Subcutaneous adipose tissue (tissue), 4 donors: Measurements from ENCODE around the gene GSTK1. TPM values are rescaled to one million over a fixed set of nuclear protein-coding genes. Genes with fewer than 3 reads are reported as not detected.

Source experiments
- total RNA-seq, 4 donors: library from RNA; depleted of rRNA; stranded (reverse); fragments of >200 nt; gene quantifications; one replicate each; pipeline ENCODE4 v1.1.0, GENCODE V29; 2016
- TF ChIP-seq, protein P1 (sequence below): fragments of 450-650 bp; IDR thresholded peaks from one replicate; pipeline ENCODE4 v1.5.1; 2016; ENCODE audit warnings: low read depth, mild to moderate bottlenecking, control low read depth, antibody characterized with exemption, moderate library complexity

Gene GSTK1
- total RNA-seq, 4 donors from 2014 or later = 179 to 264 (median 208) TPM

DNA sequence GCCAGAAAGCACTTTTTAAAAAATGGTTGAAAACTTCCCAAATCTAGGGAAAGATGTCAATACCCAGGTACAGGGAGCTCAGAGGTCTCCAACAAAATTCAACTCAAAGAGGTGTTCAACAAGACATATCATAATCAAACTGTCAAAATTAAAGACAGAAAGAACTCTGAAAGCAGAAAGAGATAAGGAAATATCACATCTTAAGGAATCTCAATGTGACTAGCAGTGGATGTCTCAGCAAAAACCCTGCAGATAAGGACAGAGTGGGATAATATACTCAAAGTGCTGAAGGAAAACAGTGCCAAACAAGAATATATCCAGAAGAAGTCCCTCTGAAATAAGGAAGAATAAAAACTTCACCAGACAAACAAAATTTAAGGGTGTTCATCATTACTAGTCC lies 13.0 kb upstream of the GSTK1 start:
- TF ChIP-seq, protein P1, sequence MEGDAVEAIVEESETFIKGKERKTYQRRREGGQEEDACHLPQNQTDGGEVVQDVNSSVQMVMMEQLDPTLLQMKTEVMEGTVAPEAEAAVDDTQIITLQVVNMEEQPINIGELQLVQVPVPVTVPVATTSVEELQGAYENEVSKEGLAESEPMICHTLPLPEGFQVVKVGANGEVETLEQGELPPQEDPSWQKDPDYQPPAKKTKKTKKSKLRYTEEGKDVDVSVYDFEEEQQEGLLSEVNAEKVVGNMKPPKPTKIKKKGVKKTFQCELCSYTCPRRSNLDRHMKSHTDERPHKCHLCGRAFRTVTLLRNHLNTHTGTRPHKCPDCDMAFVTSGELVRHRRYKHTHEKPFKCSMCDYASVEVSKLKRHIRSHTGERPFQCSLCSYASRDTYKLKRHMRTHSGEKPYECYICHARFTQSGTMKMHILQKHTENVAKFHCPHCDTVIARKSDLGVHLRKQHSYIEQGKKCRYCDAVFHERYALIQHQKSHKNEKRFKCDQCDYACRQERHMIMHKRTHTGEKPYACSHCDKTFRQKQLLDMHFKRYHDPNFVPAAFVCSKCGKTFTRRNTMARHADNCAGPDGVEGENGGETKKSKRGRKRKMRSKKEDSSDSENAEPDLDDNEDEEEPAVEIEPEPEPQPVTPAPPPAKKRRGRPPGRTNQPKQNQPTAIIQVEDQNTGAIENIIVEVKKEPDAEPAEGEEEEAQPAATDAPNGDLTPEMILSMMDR = no peak

DNA sequence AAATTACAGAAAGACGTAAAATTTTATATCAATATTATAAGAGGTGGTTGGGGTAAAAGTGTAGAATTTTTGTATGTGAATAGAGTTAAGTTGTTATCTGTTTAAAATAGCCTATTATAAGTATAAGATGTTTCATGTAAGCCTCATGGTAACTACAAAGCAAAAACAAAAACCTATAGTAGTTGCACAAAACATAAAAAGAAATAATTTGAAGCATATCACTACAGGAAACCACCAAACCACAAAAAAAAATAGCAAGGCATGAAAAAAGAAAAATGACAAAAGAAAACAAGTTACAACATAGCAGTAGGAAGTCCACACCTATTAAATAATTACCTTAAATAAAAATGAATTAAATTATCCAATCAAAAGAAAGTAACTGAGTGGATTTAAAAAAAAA lies 12.4 kb upstream of the GSTK1 start:
- TF ChIP-seq, protein P1 = no peak

DNA sequence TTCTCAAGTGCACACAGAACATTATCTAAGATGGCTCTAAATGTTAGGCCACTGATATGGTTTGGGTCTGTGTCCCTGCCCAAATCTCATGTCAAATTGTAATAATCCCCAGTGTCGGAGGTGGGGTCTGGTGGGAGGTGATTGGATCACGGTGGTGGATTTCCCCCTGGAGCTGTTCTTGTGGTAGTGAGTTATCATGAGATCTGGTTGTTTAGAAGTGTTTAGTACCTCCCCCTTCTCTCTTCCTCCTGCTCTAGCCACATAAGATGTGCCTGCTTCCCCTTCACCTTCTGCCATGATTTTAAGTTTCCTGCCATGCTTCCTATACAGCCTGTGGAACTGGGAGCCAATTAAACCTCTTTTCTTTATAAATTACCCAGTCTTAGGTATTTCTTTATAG lies 11.2 kb upstream of the GSTK1 start:
- TF ChIP-seq, protein P1 = no peak

DNA sequence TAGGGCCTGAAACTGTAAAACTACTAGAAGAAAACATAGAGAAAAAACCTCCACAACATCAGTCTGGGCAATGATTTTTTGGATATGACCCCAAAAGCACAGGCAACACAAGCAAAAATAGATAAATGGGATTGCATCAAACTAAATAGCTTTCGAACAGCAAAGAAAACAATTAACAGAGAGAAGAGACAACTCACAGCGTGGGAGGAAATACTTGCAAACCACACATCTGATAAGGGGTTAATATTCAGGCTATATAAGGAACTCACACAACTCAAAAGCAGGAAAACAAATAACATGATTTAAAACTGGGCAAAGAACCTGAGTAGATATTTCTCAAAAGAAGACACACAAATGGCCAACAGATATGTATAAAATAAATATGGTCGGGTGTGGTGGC lies 7.7 kb upstream of the GSTK1 start:
- TF ChIP-seq, protein P1 = no peak

DNA sequence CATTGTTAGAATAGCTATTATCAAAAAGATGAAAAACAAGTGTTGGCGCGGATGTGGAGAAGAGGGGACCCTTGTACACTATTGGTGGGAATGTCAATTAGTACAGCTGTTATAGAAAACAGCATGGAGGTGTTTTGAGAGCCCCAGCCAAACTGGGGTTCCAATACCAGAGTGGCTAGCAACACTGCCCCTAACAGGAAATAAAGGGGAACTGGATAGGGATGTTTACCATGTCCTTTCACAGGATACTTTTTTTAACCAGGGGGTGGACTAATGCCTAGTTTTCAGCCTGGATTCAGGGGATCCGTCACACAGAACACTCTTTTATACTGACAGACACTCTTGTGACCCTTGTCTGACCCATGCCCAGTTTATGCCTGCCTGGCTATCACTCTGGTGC lies 6.9 kb upstream of the GSTK1 start:
- TF ChIP-seq, protein P1 = no peak

DNA sequence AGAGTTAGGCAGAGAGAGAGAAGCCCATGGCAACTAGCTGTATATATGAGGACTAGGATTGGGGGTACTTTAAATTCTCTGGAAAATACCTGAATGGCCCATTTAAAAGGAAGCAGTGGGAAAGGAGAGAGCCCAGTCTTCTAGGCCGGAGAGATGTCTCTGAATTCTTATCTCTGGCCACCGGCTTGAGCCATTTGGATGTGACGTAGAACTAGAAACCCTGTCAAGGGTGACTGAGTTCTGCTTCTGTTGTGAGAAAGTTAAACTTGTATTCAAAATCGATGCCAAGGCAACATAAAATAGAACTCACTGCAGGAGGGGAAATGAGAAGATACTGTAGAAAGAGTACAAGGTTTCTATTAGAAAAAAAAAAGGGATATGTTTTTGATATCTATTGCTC lies 6.3 kb upstream of the GSTK1 start:
- TF ChIP-seq, protein P1 = no peak

DNA sequence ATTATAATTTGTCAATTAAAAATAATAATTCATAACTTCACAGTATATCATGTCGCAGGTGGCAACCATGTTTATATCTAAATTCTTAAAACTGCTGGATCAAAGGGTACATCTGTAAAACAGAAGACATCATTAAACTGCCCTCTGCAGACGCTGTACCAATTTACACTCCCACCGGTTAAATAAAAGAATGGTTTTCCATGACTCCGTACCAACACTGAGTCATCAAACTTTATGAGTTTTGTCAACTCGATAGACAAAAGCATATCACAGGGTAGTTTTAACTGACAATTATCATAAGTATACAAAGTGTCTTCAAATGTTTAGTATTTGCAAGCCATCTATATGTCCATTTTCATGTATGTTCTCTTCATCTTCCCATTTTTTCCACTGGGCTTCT lies 5.7 kb upstream of the GSTK1 start:
- TF ChIP-seq, protein P1 = no peak

DNA sequence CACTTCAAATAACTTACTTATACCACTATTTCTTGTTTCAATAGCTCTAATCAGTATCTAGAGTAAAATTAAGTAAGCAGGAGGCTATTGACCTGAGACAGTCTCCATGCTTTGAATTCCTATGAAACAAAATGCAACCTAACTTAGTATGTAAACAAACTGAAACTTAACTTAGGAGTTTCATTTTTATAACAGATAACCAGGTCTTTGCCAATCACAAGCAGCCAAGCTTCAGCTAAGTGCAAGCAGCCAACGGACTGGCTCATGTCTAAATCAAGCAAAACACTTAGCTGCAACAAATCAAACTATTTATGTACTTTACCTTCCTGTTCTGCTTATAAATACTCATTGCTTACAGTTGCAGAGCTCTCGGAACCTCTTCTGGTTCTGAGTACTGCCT lies 4.4 kb upstream of the GSTK1 start:
- TF ChIP-seq, protein P1 = no peak
